NCI-H2107 treated with DMSO at 0.1 percent for 48 hours (cell line): ENCODE measurements around the gene WASF2.
A peak's percentile ranks its signal among the peaks of the same experiment; 100 is the strongest.
"Not testable (repeated sequence)": the region's sequence is repeated elsewhere in the genome, so short reads cannot be mapped to it uniquely, and the experiment has no call there.

ENCODE experiments used
- DNase-seq: peaks from one replicate; lab custom pipeline; 2025; ENCODE audit not compliant: unreplicated experiment; lab: John Stamatoyannopoulos, UW

Gene WASF2

DNA sequence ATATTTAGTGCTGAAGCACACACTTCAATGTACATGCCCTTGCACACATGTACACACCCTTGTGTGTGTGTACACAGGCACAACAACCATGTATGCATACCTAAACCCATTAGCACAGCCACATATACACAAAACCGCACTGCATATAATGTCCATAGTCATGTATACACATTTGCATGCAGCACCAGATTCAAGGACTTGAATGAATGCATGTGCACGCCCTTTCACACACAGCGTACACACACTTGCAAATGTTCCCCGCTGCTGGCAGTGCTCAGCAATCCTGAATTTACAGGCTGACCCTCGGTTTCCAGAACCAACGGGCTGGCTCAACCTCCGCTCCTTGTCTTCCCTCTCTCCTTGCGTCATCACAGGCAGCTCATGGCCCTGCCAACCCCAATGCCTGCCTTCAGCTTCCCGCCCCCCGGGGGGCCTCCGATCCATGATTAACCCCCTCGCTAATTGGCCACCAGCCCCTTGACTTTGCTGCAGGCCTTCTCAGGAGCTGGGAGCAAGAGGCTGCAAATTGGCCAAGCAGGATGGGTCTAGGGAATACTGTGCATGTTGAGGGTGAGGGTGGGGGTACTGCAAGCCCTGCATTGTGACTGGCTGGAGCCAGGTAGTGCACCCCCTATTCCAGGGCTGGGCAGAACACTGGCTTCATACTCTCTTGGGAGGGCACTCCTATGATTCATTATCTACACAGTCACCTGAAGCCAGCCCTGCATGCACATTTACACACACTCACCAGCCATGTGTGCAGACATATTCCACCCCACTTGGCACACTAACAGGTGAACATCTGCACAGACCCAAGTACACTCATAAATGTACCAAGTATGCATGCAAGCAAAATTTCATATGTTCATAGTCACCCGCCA, 89.6 kb downstream of the WASF2 start:
- DNase-seq, result no peak

DNA sequence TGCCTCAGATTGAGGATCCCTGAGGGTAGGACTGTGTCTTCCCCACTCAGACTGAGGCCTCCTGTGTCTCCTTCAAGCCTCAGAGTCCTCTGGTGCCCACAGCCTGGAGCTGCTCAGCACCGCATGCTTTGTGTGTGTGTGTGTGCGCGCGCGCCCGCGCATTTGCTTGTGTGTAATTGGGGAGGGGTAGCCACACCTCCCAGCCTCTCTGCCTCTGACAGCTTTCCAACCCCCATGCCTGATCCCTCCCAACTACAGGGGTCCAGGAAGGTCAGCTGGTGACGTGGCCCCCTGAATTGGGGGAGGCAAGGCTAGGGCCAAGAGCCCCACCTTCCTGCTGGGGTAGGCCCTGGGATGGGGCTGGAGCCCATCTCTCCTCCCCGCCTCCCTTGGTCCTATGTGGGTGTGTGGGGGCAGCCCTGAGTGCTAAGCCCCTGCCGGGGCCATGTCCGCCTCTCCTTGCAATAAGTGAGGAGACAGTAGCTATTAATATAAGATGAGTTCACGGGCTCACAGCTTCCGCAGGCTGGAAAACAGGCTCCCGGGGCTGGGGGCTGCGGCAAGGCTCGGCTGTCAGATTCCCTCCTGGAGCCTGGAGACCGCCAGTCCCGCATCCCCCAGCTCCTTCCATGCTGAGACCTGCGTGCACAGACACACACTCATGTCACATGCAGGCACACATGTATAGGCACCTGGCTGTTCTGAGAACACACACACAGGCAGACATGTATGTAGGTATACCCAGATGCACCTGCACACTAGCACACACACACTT, 90.5 kb downstream of the WASF2 start:
- no peak for DNase-seq

- DNase-seq, result no peak
These were observed 91.4 kb downstream of the WASF2 start for GRCh38 chr1:27398405-27399149.

GRCh38 chr1:27397749-27398148, 92.2 kb downstream of the WASF2 start:
- DNase-seq, result no peak

DNA sequence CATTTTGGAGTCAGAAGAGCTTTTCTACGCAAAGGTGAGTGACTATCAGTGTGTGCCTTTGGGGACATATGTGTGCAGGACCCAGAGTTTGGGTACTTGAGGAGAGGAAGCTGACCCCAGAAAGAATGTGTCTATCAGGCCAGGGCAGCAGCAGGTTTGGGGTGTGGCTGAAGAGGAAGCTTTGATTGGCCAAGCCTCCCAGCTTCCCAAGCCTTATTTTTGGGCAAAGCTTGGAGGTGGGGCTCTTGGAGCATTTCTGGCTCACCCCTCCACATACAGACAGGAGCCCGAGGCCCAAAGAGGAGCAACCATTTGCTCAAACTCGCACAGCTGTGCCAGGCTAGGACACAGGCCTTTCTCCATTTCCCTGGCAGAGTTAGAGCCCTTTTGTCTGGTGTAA, 92.9 kb downstream of the WASF2 start:
- DNase-seq, result no peak

DNA sequence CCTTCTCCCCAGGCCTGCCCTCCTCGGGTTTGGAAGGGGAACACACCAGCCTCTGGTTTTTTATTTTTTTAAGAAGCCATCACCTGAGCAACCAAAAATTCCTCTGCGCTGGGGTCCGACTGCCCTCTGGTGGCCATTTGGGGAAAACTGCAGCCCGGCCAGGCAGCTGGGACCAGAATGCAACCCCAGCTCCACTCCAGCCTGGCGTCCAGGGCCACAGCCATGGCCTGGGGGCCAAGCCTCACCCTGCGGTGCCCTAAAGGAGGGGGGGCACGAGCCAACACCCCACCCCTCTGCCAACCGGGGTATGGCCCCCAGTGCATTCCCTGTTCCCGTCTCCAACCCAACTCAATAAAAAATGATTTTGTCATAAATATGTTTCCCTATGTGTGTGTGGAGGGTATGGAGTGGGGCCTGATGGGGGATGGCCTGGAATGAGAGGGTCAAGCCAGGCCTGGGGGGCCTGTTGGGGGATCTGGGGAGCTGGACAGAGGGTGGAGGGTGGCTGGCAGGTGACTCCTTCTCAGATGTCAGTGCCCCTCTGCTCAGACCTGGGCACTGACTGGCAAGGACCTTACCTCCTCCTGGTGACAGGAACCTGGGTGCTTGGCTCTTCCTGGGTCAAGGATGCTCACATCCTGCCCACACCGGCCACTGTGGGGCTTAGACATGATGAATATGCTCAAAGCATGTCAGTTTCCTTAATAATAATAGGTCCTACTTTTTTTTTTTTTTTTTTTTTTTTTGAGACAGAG, 94.3 kb downstream of the WASF2 start:
- DNase-seq, result peak; percentile 82

- DNase-seq, result no peak
These were observed 95.0 kb downstream of the WASF2 start for GRCh38 chr1:27394925-27395324.

DNA sequence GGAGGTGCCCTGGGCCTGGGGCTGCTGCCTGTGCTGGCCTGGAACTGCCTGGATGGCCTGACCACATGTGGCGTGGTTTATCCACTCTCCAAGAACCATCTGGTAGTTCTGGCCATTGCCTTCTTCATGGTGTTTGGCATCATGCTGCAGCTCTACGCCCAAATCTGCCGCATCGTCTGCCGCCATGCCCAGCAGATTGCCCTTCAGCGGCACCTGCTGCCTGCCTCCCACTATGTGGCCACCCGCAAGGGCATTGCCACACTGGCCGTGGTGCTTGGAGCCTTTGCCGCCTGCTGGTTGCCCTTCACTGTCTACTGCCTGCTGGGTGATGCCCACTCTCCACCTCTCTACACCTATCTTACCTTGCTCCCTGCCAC, 95.7 kb downstream of the WASF2 start:
- no peak for DNase-seq

- DNase-seq, result no peak
These were observed 96.2 kb downstream of the WASF2 start for GRCh38 chr1:27393641-27394281.

GRCh38 chr1:27392778-27393635, 97.0 kb downstream of the WASF2 start:
- DNase-seq, result no peak

DNA sequence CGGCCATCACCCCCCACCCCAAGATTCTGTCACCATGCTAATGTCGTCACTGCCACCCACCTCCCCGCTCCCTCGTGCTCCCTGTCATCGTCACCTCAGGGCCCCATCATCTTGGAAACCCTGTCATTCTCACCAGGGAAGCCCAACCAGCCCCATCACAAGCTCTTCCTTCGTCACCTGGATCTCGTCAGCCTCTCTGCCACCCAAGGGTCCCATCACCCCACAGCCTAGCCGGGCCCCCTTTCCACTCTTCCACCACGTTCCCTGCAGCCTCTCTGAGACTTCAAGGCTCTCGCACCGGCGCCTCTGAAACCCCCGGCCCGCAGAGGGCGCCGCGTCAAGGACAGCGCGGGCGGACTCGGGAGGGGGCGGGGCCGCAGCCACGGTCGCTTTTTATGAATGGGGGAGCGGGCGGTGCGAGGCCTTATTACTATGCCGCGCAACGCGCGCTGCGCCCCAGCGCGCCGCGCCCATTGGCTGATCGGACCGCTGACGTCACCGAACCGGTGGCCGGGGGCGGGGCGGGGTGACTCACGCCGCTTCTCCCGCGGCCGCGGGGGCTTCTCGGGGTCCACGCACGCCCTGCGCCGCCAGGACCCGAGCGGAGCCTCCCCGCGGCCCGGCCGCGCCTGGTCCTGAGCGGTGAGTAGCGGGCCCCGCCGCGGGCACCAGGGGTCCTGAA, 97.7 kb downstream of the WASF2 start, which contains the start of gene GPR3:
TSS of gene GPR3 (plus strand) at position 527 of the 682 bp plus-strand sequence. CDS start 1,177 bp downstream, outside the sequence.
- peak; percentile 66 for DNase-seq

DNA sequence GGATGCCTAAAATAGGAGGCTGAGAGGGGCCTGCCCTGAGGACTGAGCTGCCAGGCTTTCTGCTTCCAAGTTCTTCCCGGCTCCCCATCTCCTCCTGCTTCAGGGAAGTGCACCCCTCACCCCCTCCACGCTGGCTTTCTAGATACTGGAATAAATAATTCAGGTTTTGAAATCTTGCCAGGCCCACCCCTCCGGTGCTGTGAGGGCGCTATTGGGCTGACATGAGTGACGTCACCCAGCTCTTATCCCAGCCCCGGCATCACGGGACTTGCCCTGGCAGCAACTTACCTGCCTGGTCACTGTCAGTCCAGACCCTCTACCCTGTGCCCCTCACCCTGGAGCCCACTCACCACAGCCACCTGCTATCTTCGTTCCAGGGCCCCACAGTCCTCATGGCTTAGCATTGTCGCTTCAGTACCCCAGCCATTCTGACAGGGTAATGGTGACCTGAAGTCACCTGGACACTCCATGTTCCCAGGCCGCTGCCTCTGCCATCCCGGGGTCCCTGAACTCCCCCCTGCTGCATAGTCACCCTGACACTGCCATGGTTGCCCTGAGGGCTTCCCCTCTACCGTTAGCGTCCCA, 98.4 kb downstream of the WASF2 start:
- DNase-seq, result peak; percentile 25

- DNase-seq, result peak; percentile 64
These were observed 101.5 kb downstream of the WASF2 start for GRCh38 chr1:27388337-27389005.

- not testable (repeated sequence) for DNase-seq
These were observed 105.2 kb downstream of the WASF2 start for GRCh38 chr1:27384797-27385196.

- DNase-seq, result no peak
These were observed 106.3 kb downstream of the WASF2 start for GRCh38 chr1:27383661-27384060.

GRCh38 chr1:27383039-27383605, 106.8 kb downstream of the WASF2 start, which contains the start of gene CD164L2:
Gene CD164L2, minus strand, starts transcription at chr1:27383333. Its CDS starts 94 bp downstream, at chr1:27383239.
- no peak for DNase-seq
